ENCODE data around the gene TRAT1.

Gene TRAT1

DNA sequence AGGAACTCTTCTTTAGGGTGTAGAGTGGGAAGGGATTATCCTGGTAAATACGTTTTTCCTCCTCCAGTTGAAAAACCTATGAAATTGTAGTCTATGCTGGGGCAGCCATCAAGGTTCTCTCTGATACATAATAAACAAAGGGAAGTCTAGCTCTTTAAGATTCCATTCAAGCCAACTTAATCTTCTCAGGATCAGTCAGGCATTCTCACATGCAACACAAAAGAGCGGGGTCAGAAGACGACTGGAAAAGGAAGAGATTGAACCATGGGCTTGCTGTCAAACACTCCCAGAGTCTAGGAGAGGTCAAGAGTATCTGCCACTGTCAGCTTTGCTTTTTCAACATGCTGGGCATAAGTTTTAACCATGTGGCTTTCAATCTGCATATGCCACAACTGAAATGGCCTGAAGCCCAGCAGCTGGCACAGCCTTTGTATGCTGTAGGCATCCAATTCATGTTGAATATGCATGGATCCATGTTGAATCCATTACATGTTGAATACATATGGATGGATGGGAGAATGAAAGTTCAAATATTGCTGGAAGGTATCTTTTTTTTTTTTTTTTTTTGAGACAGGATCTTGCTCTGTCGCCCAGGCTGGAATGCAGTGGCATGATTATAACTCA is 8.5 kb downstream of the TRAT1 start:
- no peak overlapping the region for H3K4me3 ChIP-seq (ENCODE audit: low read depth, low read length)
- TF ChIP-seq, protein P1, sequence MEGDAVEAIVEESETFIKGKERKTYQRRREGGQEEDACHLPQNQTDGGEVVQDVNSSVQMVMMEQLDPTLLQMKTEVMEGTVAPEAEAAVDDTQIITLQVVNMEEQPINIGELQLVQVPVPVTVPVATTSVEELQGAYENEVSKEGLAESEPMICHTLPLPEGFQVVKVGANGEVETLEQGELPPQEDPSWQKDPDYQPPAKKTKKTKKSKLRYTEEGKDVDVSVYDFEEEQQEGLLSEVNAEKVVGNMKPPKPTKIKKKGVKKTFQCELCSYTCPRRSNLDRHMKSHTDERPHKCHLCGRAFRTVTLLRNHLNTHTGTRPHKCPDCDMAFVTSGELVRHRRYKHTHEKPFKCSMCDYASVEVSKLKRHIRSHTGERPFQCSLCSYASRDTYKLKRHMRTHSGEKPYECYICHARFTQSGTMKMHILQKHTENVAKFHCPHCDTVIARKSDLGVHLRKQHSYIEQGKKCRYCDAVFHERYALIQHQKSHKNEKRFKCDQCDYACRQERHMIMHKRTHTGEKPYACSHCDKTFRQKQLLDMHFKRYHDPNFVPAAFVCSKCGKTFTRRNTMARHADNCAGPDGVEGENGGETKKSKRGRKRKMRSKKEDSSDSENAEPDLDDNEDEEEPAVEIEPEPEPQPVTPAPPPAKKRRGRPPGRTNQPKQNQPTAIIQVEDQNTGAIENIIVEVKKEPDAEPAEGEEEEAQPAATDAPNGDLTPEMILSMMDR (IDR thresholded peaks at IDR 0.05; ENCODE audit: borderline replicate concordance, insufficient read depth, low read depth, low read length) = no peak

- H3K4me3 ChIP-seq (ENCODE audit: low read depth, low read length) = no peak overlapping the region
- TF ChIP-seq, protein P1 (IDR thresholded peaks at IDR 0.05; ENCODE audit: borderline replicate concordance, insufficient read depth, low read depth, low read length) = no peak
Measured at GRCh38 chr3:108833611-108834010, 11.0 kb downstream of the TRAT1 start.

DNA sequence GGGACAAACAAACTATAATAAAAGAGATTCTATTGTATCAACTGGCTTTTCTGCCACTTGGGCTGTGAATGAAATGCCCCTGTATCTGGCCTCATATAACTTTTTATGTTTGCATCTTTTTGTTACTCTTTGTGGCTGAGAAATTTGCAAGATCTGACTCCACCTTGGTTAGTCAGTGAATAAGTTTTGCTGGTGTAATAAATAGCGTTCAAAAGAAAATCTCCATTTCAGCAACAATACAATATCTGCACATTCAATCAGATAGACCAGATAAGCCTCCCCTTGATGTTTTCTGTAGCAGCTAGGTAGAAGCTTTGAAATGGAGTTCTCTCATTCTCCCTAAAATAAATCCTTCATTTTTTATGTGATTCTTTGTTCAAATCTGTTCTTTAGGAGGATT is 12.0 kb downstream of the TRAT1 start:
- TF ChIP-seq, protein P1 (IDR thresholded peaks at IDR 0.05; ENCODE audit: borderline replicate concordance, insufficient read depth, low read depth, low read length) = no peak
- no peak overlapping the region for H3K4me3 ChIP-seq (ENCODE audit: low read depth, low read length)

DNA sequence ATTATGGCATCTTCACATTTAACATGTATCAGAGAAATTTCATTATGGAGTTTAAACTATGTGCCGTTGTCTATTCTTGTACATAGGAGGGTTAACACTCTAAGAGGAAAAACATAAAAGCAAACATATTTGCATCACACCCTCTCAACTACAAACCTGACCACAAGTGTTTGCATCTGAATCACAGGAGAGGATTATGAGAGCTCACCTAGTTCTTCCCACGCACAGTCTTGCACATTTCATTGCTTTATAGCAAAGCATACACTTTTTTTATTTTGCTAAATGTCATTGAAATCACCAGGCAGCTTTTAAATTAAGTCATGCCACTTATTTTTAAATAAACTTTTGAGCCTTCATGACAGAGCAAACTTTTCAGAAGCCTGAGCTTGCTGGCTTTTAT is 12.5 kb downstream of the TRAT1 start:
- TF ChIP-seq, protein P1 (IDR thresholded peaks at IDR 0.05; ENCODE audit: borderline replicate concordance, insufficient read depth, low read depth, low read length) = no peak
- H3K4me3 ChIP-seq (ENCODE audit: low read depth, low read length) = no peak overlapping the region

DNA sequence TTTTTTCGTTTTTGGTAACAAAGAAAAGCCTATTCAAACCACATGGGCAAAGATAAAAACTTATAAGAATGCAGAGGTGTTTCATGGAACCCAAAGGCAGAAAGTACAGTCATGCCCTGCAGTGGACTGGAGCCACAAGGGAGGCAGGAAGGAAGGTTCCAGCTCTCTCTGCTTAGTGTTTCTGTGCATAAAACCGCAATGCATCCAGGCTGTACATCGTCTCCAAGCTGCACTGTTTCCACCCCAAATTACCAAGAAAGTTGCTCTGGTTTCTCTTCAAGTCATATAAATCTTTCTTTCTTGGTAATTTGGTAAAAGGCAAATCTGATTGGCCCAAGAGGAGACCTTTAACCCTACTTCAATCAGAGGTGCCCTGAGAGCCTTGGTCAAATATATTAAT is 15.8 kb downstream of the TRAT1 start:
- no peak overlapping the region for H3K4me3 ChIP-seq (ENCODE audit: low read depth, low read length)
- TF ChIP-seq, protein P1 (IDR thresholded peaks at IDR 0.05; ENCODE audit: borderline replicate concordance, insufficient read depth, low read depth, low read length) = no peak

- no peak overlapping the region for H3K4me3 ChIP-seq (ENCODE audit: low read depth, low read length)
- TF ChIP-seq, protein P1 (IDR thresholded peaks at IDR 0.05; ENCODE audit: borderline replicate concordance, insufficient read depth, low read depth, low read length) = no peak
Measured at GRCh38 chr3:108845709-108846293, 23.2 kb downstream of the TRAT1 start.

- no peak overlapping the region for H3K4me3 ChIP-seq (ENCODE audit: low read depth, low read length)
- TF ChIP-seq, protein P1 (IDR thresholded peaks at IDR 0.05; ENCODE audit: borderline replicate concordance, insufficient read depth, low read depth, low read length) = no peak
Measured at GRCh38 chr3:108847187-108847586, 24.6 kb downstream of the TRAT1 start.

Data from GM12875 (cell line).